ENCODE data around the gene BID. TPM values are rescaled to one million over a fixed set of nuclear protein-coding genes. Genes with fewer than 3 reads are reported as not detected.

BID gene
- 33.6 and 61.3 TPM in 2 replicates for total RNA-seq

DNA sequence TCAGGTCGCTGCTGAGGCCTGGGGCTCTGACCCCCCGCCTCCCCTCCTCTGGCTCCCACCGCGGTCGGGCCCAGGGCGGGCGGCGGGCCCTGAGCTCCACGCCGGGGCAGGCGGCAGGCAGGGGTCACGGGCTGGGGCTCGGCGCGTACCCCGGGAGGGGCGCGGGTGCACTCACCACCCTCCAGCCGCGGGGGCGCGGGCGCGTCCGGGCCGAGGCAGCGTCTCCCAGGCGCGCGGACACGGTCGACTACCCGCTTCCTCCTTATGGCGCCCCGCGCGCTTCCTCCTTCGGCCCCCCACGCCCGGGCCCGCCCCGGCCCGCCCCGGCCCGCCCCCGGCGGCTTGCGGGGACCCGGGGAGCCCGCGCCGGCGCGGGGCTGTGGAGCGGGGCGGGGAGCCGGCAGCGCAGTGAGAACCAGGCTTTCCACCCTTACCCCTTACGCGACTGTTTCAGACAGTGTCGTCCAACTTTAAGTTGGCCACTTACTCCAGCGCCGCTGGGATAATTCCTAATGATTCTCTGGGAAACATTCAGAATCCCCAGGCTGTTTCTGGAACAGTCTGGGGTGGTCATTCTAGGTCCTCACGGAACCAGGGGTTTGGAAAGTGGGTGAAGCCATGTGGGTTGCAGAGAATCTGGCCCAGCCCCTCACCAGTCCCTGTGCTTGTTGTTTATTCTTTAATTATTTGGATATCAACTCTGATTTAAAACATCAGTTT, at the start of gene BID:
Gene BID, minus strand, starts transcription at position 264 of the 720 bp plus-strand sequence. CDS start 24,353 bp downstream, outside the sequence.
- DNase-seq (ENCODE audit: low read depth): no peak
- TF ChIP-seq, protein P1, sequence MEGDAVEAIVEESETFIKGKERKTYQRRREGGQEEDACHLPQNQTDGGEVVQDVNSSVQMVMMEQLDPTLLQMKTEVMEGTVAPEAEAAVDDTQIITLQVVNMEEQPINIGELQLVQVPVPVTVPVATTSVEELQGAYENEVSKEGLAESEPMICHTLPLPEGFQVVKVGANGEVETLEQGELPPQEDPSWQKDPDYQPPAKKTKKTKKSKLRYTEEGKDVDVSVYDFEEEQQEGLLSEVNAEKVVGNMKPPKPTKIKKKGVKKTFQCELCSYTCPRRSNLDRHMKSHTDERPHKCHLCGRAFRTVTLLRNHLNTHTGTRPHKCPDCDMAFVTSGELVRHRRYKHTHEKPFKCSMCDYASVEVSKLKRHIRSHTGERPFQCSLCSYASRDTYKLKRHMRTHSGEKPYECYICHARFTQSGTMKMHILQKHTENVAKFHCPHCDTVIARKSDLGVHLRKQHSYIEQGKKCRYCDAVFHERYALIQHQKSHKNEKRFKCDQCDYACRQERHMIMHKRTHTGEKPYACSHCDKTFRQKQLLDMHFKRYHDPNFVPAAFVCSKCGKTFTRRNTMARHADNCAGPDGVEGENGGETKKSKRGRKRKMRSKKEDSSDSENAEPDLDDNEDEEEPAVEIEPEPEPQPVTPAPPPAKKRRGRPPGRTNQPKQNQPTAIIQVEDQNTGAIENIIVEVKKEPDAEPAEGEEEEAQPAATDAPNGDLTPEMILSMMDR (conservative IDR thresholded peaks at IDR 0.05; ENCODE audit: low read depth, low read length): no peak
- H3K4me3 ChIP-seq (ENCODE audit: low read depth, low read length): peak within 1 kb of the TSS; percentile 62

GRCh38 chr22:17823964-17824363, 49.7 kb upstream of the BID start:
- H3K4me3 ChIP-seq (ENCODE audit: low read depth, low read length): no peak overlapping the region
- no peak for DNase-seq (ENCODE audit: low read depth)
- TF ChIP-seq, protein P1 (conservative IDR thresholded peaks at IDR 0.05; ENCODE audit: low read depth, low read length): no peak

DNA sequence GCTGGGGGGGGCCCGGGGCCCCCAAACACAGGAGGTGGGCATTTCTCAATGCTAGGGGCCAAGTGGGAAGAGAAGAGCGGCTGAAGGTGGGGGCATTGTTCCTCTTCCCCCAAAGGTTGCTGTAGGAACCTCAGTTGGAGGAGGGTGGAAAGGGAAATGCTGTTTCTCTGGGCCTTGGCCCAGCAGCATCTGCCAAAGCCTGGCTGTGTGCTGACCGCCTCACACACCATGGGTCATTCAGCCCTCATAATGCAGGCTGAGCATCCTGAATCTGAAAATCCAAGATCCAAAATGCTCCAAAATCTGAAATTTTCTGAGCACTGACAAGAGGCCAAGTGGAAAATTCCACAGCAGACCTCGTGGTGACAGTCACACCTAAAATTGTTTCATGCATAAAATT, 49.0 kb upstream of the BID start:
- DNase-seq (ENCODE audit: low read depth): no peak
- no peak overlapping the region for H3K4me3 ChIP-seq (ENCODE audit: low read depth, low read length)
- TF ChIP-seq, protein P1 (conservative IDR thresholded peaks at IDR 0.05; ENCODE audit: low read depth, low read length): no peak

GRCh38 chr22:17822087-17822486, 47.8 kb upstream of the BID start:
- TF ChIP-seq, protein P1 (conservative IDR thresholded peaks at IDR 0.05; ENCODE audit: low read depth, low read length): no peak
- DNase-seq (ENCODE audit: low read depth): no peak
- H3K4me3 ChIP-seq (ENCODE audit: low read depth, low read length): no peak overlapping the region

DNA sequence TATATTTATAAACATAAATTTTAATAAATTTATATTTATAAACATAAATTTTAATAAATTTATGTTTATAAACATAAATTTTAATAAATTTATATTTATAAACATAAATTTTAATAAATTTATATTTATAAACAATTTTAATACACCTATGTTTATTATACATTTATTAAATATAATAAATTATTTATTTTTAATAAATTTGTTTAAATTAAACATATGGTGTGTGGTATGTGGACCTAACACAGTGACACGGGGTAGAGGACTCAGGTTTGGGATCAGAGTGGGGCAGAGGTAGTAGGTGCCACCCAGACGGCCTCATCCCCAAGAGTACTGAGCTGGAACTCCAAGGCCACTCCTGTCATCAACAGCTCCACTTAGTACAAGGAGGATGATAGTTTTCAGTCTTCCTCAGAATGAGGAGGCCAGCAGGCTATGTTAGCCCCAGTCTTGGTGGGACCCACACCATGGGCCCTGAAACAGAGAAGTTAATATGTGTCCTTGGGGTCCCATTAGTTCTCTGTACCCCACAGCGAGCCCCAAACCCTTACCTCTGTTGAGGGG, 46.7 kb upstream of the BID start:
- no peak overlapping the region for H3K4me3 ChIP-seq (ENCODE audit: low read depth, low read length)
- TF ChIP-seq, protein P1 (conservative IDR thresholded peaks at IDR 0.05; ENCODE audit: low read depth, low read length): no peak
- DNase-seq (ENCODE audit: low read depth): no peak

DNA sequence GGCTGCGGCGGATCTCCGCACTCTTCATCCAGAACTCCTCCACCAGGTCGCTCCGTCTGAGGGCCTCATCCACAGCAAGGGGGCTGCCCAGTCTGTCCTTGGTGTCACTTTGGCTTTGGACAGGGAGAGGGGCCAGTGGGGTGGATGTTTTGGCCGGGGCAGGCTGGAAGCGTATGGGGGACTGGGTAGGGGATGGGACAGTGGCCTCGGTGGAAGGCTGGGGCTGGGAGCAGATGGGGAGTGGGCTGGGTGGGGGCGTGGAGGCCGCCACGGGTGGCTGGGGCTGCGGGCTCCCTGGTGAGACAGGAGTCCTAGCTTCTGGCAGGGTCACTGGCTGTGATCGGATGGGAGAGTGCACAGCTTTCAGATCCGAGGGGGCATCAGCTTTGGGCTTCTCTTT, 44.4 kb upstream of the BID start:
- no peak overlapping the region for H3K4me3 ChIP-seq (ENCODE audit: low read depth, low read length)
- TF ChIP-seq, protein P1 (conservative IDR thresholded peaks at IDR 0.05; ENCODE audit: low read depth, low read length): no peak

DNA sequence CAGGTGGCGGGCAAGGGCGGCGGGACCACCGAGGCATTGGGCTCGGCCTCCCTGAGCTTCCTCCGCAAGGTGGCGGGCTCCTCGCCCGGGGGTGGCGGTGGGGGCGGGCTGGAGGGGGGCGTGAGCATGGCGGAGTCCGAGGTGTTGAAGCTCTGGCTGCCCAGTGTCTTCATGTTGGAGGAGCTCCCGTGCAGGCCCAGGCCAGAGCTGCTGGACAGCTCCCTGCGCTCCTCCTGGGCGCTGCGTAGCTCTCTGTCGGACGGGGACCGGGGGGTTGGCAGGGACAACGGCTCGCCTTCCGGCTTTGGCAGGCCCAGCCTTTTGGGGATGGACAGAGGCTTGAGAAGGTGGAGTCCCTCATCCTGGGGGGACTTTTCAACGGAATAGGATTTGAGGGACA, 43.9 kb upstream of the BID start:
- no peak for DNase-seq (ENCODE audit: low read depth)
- TF ChIP-seq, protein P1 (conservative IDR thresholded peaks at IDR 0.05; ENCODE audit: low read depth, low read length): no peak
- H3K4me3 ChIP-seq (ENCODE audit: low read depth, low read length): no peak overlapping the region

More for the DNA sequence above, 44.4 kb upstream of the BID start:
- no peak for DNase-seq (ENCODE audit: low read depth)
